ENCODE data around the gene RAPH1.

DNA sequence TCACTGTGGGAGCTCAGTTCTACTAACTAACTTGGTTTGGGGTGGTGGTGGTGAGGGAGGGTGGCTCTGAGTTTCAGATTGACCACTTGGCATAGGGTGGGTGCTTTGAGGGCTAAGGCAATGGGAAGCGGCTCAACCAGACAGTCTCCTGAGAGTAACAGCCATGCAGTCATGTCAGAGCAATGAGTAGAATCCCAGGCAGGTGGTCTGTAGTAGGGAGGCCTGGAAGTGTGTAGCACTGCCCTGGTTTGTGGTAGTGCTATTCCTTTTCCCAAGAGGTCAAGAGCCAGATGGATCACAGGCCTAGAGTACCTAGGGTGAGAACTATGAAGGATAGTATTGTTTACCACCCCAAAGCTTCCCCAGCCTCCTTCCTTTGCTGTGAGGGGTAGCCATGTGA lies 18.7 kb upstream of the RAPH1 start:
- no peak for TF ChIP-seq POLR2A (IDR thresholded peaks at IDR 0.05; ENCODE audit: extremely low read depth, insufficient read length)
- TF ChIP-seq, protein P1, sequence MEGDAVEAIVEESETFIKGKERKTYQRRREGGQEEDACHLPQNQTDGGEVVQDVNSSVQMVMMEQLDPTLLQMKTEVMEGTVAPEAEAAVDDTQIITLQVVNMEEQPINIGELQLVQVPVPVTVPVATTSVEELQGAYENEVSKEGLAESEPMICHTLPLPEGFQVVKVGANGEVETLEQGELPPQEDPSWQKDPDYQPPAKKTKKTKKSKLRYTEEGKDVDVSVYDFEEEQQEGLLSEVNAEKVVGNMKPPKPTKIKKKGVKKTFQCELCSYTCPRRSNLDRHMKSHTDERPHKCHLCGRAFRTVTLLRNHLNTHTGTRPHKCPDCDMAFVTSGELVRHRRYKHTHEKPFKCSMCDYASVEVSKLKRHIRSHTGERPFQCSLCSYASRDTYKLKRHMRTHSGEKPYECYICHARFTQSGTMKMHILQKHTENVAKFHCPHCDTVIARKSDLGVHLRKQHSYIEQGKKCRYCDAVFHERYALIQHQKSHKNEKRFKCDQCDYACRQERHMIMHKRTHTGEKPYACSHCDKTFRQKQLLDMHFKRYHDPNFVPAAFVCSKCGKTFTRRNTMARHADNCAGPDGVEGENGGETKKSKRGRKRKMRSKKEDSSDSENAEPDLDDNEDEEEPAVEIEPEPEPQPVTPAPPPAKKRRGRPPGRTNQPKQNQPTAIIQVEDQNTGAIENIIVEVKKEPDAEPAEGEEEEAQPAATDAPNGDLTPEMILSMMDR (IDR thresholded peaks at IDR 0.05; ENCODE audit: low read depth, low read length): no peak

Data from NB4 (cell line).